H9 (cell line): ENCODE results near the gene PCDHB9. TPM values are rescaled to one million over a fixed set of nuclear protein-coding genes. Genes with fewer than 3 reads are reported as not detected.

Experiments used
- DNase-seq: peaks from one replicate; pipeline ENCODE4 v3.0.0-alpha.2; 2017
- H2AFZ ChIP-seq: one replicate; pipeline ENCODE4 v1.6.1; 2013; ENCODE audit warnings: mild to moderate bottlenecking, low read length, control low read depth, moderate library complexity
- H2AK5ac ChIP-seq: 2 replicates; pipeline ENCODE4 v1.6.1; 2013; ENCODE audit warnings: low read length, control low read depth, mixed read lengths; ENCODE audit not compliant: insufficient read length
- H2BK120ac ChIP-seq: one replicate; pipeline ENCODE4 v1.6.1; 2013; ENCODE audit warnings: low read depth, mild to moderate bottlenecking, low read length, control low read depth, inconsistent platforms; ENCODE audit not compliant: poor library complexity, severe bottlenecking
- H2BK12ac ChIP-seq: 2 replicates; pipeline ENCODE4 v1.6.1; 2013; ENCODE audit warnings: low read length, control low read depth, mixed read lengths, low read depth; ENCODE audit not compliant: insufficient read length
- H2BK15ac ChIP-seq: 2 replicates; pipeline ENCODE4 v1.6.1; 2013; ENCODE audit warnings: low read depth, low read length, control low read depth
- H2BK20ac ChIP-seq: one replicate; pipeline ENCODE4 v1.6.1; 2013; ENCODE audit warnings: low read depth, mild to moderate bottlenecking, low read length, control low read depth, inconsistent platforms; ENCODE audit not compliant: poor library complexity, severe bottlenecking
- H2BK5ac ChIP-seq: 2 replicates; pipeline ENCODE4 v1.6.1; 2013; ENCODE audit warnings: low read length, control low read depth, mixed read lengths; ENCODE audit not compliant: insufficient read length
- H3K14ac ChIP-seq: 2 replicates; pipeline ENCODE4 v1.6.1; 2013; ENCODE audit warnings: low read length, control low read depth; ENCODE audit not compliant: insufficient read depth
- H3K18ac ChIP-seq: 2 replicates; pipeline ENCODE4 v1.6.1; 2013; ENCODE audit warnings: low read depth, mild to moderate bottlenecking, mixed read lengths, low read length, control low read depth; ENCODE audit not compliant: insufficient read length
- H3K23ac ChIP-seq: 2 replicates; pipeline ENCODE4 v1.6.1; 2013; ENCODE audit warnings: low read length, control low read depth, mixed read lengths, low read depth; ENCODE audit not compliant: insufficient read length
- H3K23me2 ChIP-seq: 2 replicates; pipeline ENCODE4 v1.6.1; 2013; ENCODE audit warnings: low read depth, mild to moderate bottlenecking, mixed read lengths, low read length, control low read depth; ENCODE audit not compliant: insufficient read length, poor library complexity, severe bottlenecking
- H3K27ac ChIP-seq: 2 replicates; pipeline ENCODE4 v1.5.1; 2013; ENCODE audit warnings: low read length, control low read depth, mixed read lengths, low read depth; ENCODE audit not compliant: insufficient read length
- H3K27me3 ChIP-seq: 2 replicates; pipeline ENCODE4 v1.6.1; 2013; ENCODE audit warnings: low read length, control low read depth, inconsistent platforms; ENCODE audit not compliant: insufficient read depth
- H3K4ac ChIP-seq: 2 replicates; pipeline ENCODE4 v1.6.1; 2013; ENCODE audit warnings: low read depth, mild to moderate bottlenecking, control low read depth, inconsistent platforms, low read length, moderate library complexity
- H3K4me1 ChIP-seq: 2 replicates; pipeline ENCODE4 v1.6.1; 2013; ENCODE audit warnings: low read length, control low read depth, inconsistent platforms; ENCODE audit not compliant: insufficient read depth
- H3K4me2 ChIP-seq: 2 replicates; pipeline ENCODE4 v1.6.1; 2013; ENCODE audit warnings: low read length, control low read depth, mixed read lengths; ENCODE audit not compliant: insufficient read length, insufficient read depth
- H3K56ac ChIP-seq: 2 replicates; pipeline ENCODE4 v1.6.1; 2013; ENCODE audit warnings: low read depth, mild to moderate bottlenecking, mixed read lengths, low read length, control low read depth; ENCODE audit not compliant: insufficient read length
- H3K79me1 ChIP-seq: 2 replicates; pipeline ENCODE4 v1.6.1; 2013; ENCODE audit warnings: low read depth, mild to moderate bottlenecking, moderate library complexity, low read length, control low read depth, inconsistent platforms; ENCODE audit not compliant: insufficient read depth, poor library complexity, severe bottlenecking
- H3K79me2 ChIP-seq: 2 replicates; pipeline ENCODE4 v1.6.1; 2013; ENCODE audit warnings: low read length, control low read depth, inconsistent platforms; ENCODE audit not compliant: insufficient read depth
- H3K9ac ChIP-seq: 2 replicates; pipeline ENCODE4 v1.6.1; 2013; ENCODE audit warnings: low read length, control low read depth, mixed read lengths; ENCODE audit not compliant: insufficient read length; ENCODE audit errors: extremely low read depth
- H3K9me3 ChIP-seq: one replicate; pipeline ENCODE4 v1.6.1; 2013; ENCODE audit warnings: low read depth, low read length, inconsistent platforms; ENCODE audit not compliant: control insufficient read depth
- H3T11ph ChIP-seq: one replicate; pipeline ENCODE4 v1.6.1; 2013; ENCODE audit warnings: mild to moderate bottlenecking, low read length, control low read depth, inconsistent platforms
- H4K20me1 ChIP-seq: one replicate; pipeline ENCODE4 v1.6.1; 2013; ENCODE audit not compliant: control insufficient read depth, insufficient read length, insufficient read depth
- H4K5ac ChIP-seq: 2 replicates; pipeline ENCODE4 v1.6.1; 2013; ENCODE audit warnings: low read depth, mild to moderate bottlenecking, mixed read lengths, low read length, control low read depth; ENCODE audit not compliant: insufficient read length
- H4K8ac ChIP-seq: replicated peaks from 2 replicates; pipeline ENCODE4 v1.6.1; 2013; ENCODE audit warnings: low read length, control low read depth, mixed read lengths, low read depth; ENCODE audit not compliant: insufficient read length
- H4K91ac ChIP-seq: 2 replicates; pipeline ENCODE4 v1.6.1; 2013; ENCODE audit warnings: low read depth, mild to moderate bottlenecking, moderate library complexity, mixed read lengths, low read length, control low read depth; ENCODE audit not compliant: insufficient read length
- H3K27ac Mint-ChIP-seq, 3 experiments: 2 replicates in 2 of 3; 3 replicates in 1 of 3; pipeline ENCODE4 v1.8.0; 2020 to 2021; ENCODE audit warnings: mixed read lengths in 3 of 3, mild to moderate bottlenecking in 1 of 3, moderate library complexity in 1 of 3
- H3K27me3 Mint-ChIP-seq: 2 replicates; pipeline ENCODE4 v1.8.0; 2021; ENCODE audit warnings: low read depth, mild to moderate bottlenecking, moderate library complexity, mixed read lengths
- H3K36me3 Mint-ChIP-seq, 3 experiments: 2 replicates in 2 of 3; 3 replicates in 1 of 3; pipeline ENCODE4 v1.8.0; 2020 to 2021; ENCODE audit warnings: low read depth in 3 of 3, mixed read lengths in 3 of 3; ENCODE audit not compliant: insufficient read depth in 1 of 3
- H3K4me1 Mint-ChIP-seq, 2 experiments: 2 replicates each; pipeline ENCODE4 v1.8.0; 2020; ENCODE audit warnings: mixed read lengths in 2 of 2
- H3K4me3 Mint-ChIP-seq, 2 experiments: 2 replicates in 1 of 2; 3 replicates in 1 of 2; pipeline ENCODE4 v1.8.0; 2020 to 2021; ENCODE audit warnings: mild to moderate bottlenecking in 2 of 2, mixed read lengths in 2 of 2, moderate library complexity in 1 of 2
- H3K9me3 Mint-ChIP-seq, 2 experiments: 2 replicates in 1 of 2; 3 replicates in 1 of 2; pipeline ENCODE4 v1.8.0; 2020; ENCODE audit warnings: mild to moderate bottlenecking in 2 of 2, mixed read lengths in 2 of 2, moderate library complexity in 1 of 2
- WGBS: extraction: QIAGEN DNeasy Blood & Tissue Kit; methylation state at CpG from one replicate; pipeline ENCODE4 v1.1.7; 2013; ENCODE audit warnings: missing lambda C conversion rate, low lambda C conversion rate, mixed read lengths; ENCODE audit not compliant: insufficient read length; ENCODE audit errors: extremely low coverage; 5-methylcytosine and 5-hydroxymethylcytosine counted together
- total RNA-seq: library from RNA; stranded (reverse); gene quantifications from 2 replicates; pipeline ENCODE4 v1.2.1, GENCODE V29; 2021
- TF ChIP-seq, protein P1 (sequence below): fragments of 200-600 bp; sonication (generic); conservative IDR thresholded peaks from 3 replicates; pipeline ENCODE4 v1.8.0; 2021; ENCODE audit warnings: antibody characterized with exemption, mild to moderate bottlenecking

PCDHB9 gene
- total RNA-seq, 1 experiment from 2014 or later, result 2.6 TPM

DNA sequence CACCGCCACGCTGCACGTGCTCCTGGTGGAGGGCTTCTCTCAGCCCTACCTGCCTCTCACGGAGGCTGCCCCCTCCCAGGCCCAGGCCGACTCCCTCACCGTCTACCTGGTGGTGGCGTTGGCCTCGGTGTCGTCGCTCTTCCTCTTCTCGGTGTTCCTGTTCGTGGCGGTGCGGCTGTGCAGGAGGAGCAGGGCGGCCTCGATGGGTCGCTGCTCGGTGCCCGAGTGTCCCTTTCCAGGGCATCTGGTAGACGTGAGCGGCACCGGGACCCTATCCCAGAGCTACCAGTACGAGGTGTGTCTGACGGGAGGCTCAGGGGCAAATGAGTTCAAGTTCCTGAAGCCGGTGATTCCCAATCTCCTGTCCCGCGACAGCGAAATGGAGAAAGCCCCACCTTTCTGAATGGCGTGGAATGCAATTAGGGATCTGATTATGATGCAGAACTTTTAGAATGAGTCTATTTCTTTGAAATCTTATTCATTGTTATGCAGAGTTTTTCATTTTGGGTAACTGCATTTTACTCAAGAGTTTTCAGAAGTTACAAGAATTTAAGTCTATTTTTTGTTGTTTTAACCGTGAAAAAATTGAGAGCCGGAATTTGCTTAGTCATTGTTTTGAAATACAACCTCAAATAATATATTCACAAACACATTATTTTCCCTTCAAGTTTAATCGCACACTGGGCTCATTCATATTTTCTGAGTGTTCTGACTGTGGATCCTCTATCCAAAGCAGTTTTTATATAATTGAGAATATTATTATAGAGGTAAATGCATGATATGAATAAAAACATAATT, 49.8 kb downstream of the PCDHB9 start:
- Histone ChIP-seq H4K20me1 (no peaks in the 10 kb centered on the region), H3K4ac (no peak overlapping the region), H2BK15ac (no peak overlapping the region), H2BK120ac (no peak overlapping the region), H2BK20ac (no peak overlapping the region), H2AFZ (no peak overlapping the region), H3K4me1 (no peaks in the 10 kb centered on the region), H3K9ac (no peak overlapping the region), H3K79me1 (no peaks in the 10 kb centered on the region), H3K18ac (no peak overlapping the region), H3K23me2 (no peaks in the 10 kb centered on the region), H2BK5ac (no peak overlapping the region), H3K23ac (no peak overlapping the region), H4K5ac (no peak overlapping the region), H3K4me2 (no peak overlapping the region), H4K8ac (no peak overlapping the region), H3K14ac (no peak overlapping the region), H3K56ac (no peak overlapping the region), H3K9me3 (peaks cover 25% of the 10 kb centered on the region), H3K27ac (no peak overlapping the region), H2AK5ac (no peak overlapping the region), H2BK12ac (no peak overlapping the region), H3T11ph (no peak overlapping the region), H4K91ac (no peak overlapping the region), H3K79me2 (no peaks in the 10 kb centered on the region), H3K27me3 (no peaks in the 10 kb centered on the region)
- Mint-ChIP-seq H3K27me3 (peaks cover 2% of the 10 kb centered on the region), H3K9me3 (peaks cover 47 to 68% of the 10 kb centered on the region in 2 experiments), H3K4me1 (0 out of 4 replicates have a peak, but pooled peaks cover 0 to 2% of the 10 kb centered on the region in 2 experiments), H3K27ac (no peak overlapping the region; a peak in 1 of 7 replicates), H3K4me3 (no peak overlapping the region), H3K36me3 (peaks cover 13 to 36% (median 15%) of the 10 kb centered on the region in 3 experiments)
- DNase-seq, result no peak
- TF ChIP-seq, protein P1, sequence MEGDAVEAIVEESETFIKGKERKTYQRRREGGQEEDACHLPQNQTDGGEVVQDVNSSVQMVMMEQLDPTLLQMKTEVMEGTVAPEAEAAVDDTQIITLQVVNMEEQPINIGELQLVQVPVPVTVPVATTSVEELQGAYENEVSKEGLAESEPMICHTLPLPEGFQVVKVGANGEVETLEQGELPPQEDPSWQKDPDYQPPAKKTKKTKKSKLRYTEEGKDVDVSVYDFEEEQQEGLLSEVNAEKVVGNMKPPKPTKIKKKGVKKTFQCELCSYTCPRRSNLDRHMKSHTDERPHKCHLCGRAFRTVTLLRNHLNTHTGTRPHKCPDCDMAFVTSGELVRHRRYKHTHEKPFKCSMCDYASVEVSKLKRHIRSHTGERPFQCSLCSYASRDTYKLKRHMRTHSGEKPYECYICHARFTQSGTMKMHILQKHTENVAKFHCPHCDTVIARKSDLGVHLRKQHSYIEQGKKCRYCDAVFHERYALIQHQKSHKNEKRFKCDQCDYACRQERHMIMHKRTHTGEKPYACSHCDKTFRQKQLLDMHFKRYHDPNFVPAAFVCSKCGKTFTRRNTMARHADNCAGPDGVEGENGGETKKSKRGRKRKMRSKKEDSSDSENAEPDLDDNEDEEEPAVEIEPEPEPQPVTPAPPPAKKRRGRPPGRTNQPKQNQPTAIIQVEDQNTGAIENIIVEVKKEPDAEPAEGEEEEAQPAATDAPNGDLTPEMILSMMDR, result no peak
- no CpG with 5 or more reads among the region's 32 CpGs for WGBS

Other genes starting within 250 kb of the PCDHB9 start
- gene PCDHAC2, start 220.7 kb upstream of the PCDHB9 start, total RNA-seq, result 4.8 and 5.4 TPM in 2 replicates
- 0.07 and 0.11 TPM in 2 replicates for gene PCDHB1, start 135.8 kb upstream of the PCDHB9 start, total RNA-seq
- gene PCDHB2, start 92.5 kb upstream of the PCDHB9 start, total RNA-seq, result 26.3 and 27.7 TPM in 2 replicates
- gene PCDHB3, start 86.7 kb upstream of the PCDHB9 start, total RNA-seq, result 2.0 and 2.3 TPM in 2 replicates
- 1.3 and 1.6 TPM in 2 replicates for gene PCDHB4, start 65.3 kb upstream of the PCDHB9 start, total RNA-seq
- 2.8 and 2.9 TPM in 2 replicates for gene PCDHB5, start 52.0 kb upstream of the PCDHB9 start, total RNA-seq
- gene PCDHB6, start 37.1 kb upstream of the PCDHB9 start, total RNA-seq, result 0.22 TPM in 1 of 2 replicates, not detected in the other
- 0.42 and 0.52 TPM in 2 replicates for gene PCDHB7, start 14.5 kb upstream of the PCDHB9 start, total RNA-seq
- gene PCDHB8, start 9.4 kb upstream of the PCDHB9 start, total RNA-seq, result 0.57 and 0.86 TPM in 2 replicates
- gene PCDHB16, start 4.8 kb upstream of the PCDHB9 start, total RNA-seq, result 6.5 and 8.0 TPM in 2 replicates
- 1.5 and 1.6 TPM in 2 replicates for gene PCDHB10, start 5.2 kb downstream of the PCDHB9 start, total RNA-seq
- 1.9 and 2.0 TPM in 2 replicates for gene PCDHB11, start 12.5 kb downstream of the PCDHB9 start, total RNA-seq
- gene PCDHB12, start 21.6 kb downstream of the PCDHB9 start, total RNA-seq, result 2.3 and 3.1 TPM in 2 replicates
- 1.5 and 1.7 TPM in 2 replicates for gene PCDHB13, start 26.8 kb downstream of the PCDHB9 start, total RNA-seq
- gene PCDHB14, start 36.2 kb downstream of the PCDHB9 start, total RNA-seq, result 1.5 and 2.4 TPM in 2 replicates
- gene PCDHB15, start 58.2 kb downstream of the PCDHB9 start, total RNA-seq, result 5.2 and 7.0 TPM in 2 replicates
- gene SLC25A2, start 116.9 kb downstream of the PCDHB9 start, total RNA-seq, result not detected in 2 replicates
- gene TAF7, start 133.6 kb downstream of the PCDHB9 start, total RNA-seq, result 90.3 TPM in 2 replicates
- 0.63 and 0.72 TPM in 2 replicates for gene PCDHGA1, start 143.4 kb downstream of the PCDHB9 start, total RNA-seq
- 0.90 and 1.1 TPM in 2 replicates for gene PCDHGA2, start 151.6 kb downstream of the PCDHB9 start, total RNA-seq
- gene PCDHGA3, start 156.7 kb downstream of the PCDHB9 start, total RNA-seq, result 0.88 and 0.94 TPM in 2 replicates
- 5.0 and 5.2 TPM in 2 replicates for gene PCDHGB1, start 162.9 kb downstream of the PCDHB9 start, total RNA-seq
- 2.3 and 2.6 TPM in 2 replicates for gene PCDHGA4, start 167.9 kb downstream of the PCDHB9 start, total RNA-seq
- 3.2 and 3.8 TPM in 2 replicates for gene PCDHGB2, start 172.8 kb downstream of the PCDHB9 start, total RNA-seq
- 1.1 and 1.3 TPM in 2 replicates for gene PCDHGA5, start 177.0 kb downstream of the PCDHB9 start, total RNA-seq
- 1.6 and 1.7 TPM in 2 replicates for gene PCDHGB3, start 183.1 kb downstream of the PCDHB9 start, total RNA-seq
- 1.5 and 1.7 TPM in 2 replicates for gene PCDHGA6, start 186.7 kb downstream of the PCDHB9 start, total RNA-seq
- 0.83 and 0.88 TPM in 2 replicates for gene PCDHGA7, start 195.6 kb downstream of the PCDHB9 start, total RNA-seq
- 3.8 and 4.2 TPM in 2 replicates for gene PCDHGB4, start 200.5 kb downstream of the PCDHB9 start, total RNA-seq
- 0.90 and 1.0 TPM in 2 replicates for gene PCDHGA8, start 205.5 kb downstream of the PCDHB9 start, total RNA-seq
- 3.6 and 3.8 TPM in 2 replicates for gene PCDHGB5, start 210.8 kb downstream of the PCDHB9 start, total RNA-seq
- gene PCDHGA9, start 215.6 kb downstream of the PCDHB9 start, total RNA-seq, result 0.83 and 1.3 TPM in 2 replicates
- gene PCDHGB6, start 220.9 kb downstream of the PCDHB9 start, total RNA-seq, result 5.5 and 6.0 TPM in 2 replicates
- 12.5 and 15.1 TPM in 2 replicates for gene PCDHGA10, start 225.8 kb downstream of the PCDHB9 start, total RNA-seq
- gene PCDHGB7, start 230.5 kb downstream of the PCDHB9 start, total RNA-seq, result 6.8 and 7.7 TPM in 2 replicates
- 2.6 and 2.7 TPM in 2 replicates for gene PCDHGA11, start 233.9 kb downstream of the PCDHB9 start, total RNA-seq
- gene PCDHGA12, start 243.3 kb downstream of the PCDHB9 start, total RNA-seq, result 1.3 and 1.4 TPM in 2 replicates